HEK293 (cell line): ENCODE results near the gene NEK10.

Experiments used
- CTCF ChIA-PET: fragments of 350-600 bp; formaldehyde crosslinking; extraction: SDS; loops from one replicate; lab custom pipeline; 2021; ENCODE audit warnings: antibody characterized with exemption; lab: Yijun Ruan, JAX
- POLR2A ChIA-PET: fragments of 300-600 bp; formaldehyde crosslinking; extraction: SDS; loops from one replicate; lab custom pipeline; 2020; ENCODE audit warnings: antibody characterized with exemption, inconsistent platforms; lab: Yijun Ruan, JAX
- H3K27ac ChIP-seq: fragments of 200-500 bp; sonication (Bioruptor generic); 2 replicates; pipeline ENCODE4 v1.5.1; 2014; ENCODE audit warnings: low read depth, low read length, control low read depth, inconsistent platforms; ENCODE audit errors: extremely low read depth
- H3K36me3 ChIP-seq, 2 experiments: fragments of 200-500 bp in 1 of 2; sonication (Bioruptor generic) in 1 of 2; 1 replicate in 1 of 2; 2 replicates in 1 of 2; pipeline ENCODE4 v1.5.1; 2014 to 2017; ENCODE audit warnings: inconsistent platforms in 2 of 2, low read length in 2 of 2; ENCODE audit not compliant: control insufficient read depth in 2 of 2, insufficient read depth in 1 of 2
- H3K4me1 ChIP-seq: fragments of 200-500 bp; sonication (Bioruptor generic); 2 replicates; pipeline ENCODE4 v1.5.1; 2014; ENCODE audit warnings: mild to moderate bottlenecking, low read length, inconsistent platforms; ENCODE audit not compliant: control insufficient read depth, insufficient read depth
- H3K4me3 ChIP-seq: 2 replicates; pipeline ENCODE4 v1.5.1; 2011; ENCODE audit warnings: low read depth, mild to moderate bottlenecking, control low read depth, low read length, moderate library complexity
- H3K9me3 ChIP-seq: fragments of 200-500 bp; sonication (Bioruptor generic); 2 replicates; pipeline ENCODE4 v1.5.1; 2014; ENCODE audit warnings: low read depth, low read length, inconsistent platforms; ENCODE audit not compliant: control insufficient read depth, insufficient read depth
- GLI2 ChIP-seq: fragments of 450-650 bp; formaldehyde crosslinking; IDR thresholded peaks from 2 replicates; pipeline ENCODE4; 2017; ENCODE audit warnings: missing biosample characterization, missing genetic modification characterization, low read depth, borderline replicate concordance
- PRDM2 ChIP-seq: fragments of 450-650 bp; formaldehyde crosslinking; IDR thresholded peaks from 2 replicates; pipeline ENCODE4 v1.5.1; 2016; ENCODE audit warnings: missing biosample characterization, missing genetic modification characterization, borderline replicate concordance
- PRDM4 ChIP-seq: fragments of 450-650 bp; formaldehyde crosslinking; IDR thresholded peaks from 2 replicates; pipeline ENCODE4 v1.5.1; 2017; ENCODE audit warnings: missing biosample characterization, missing genetic modification characterization
- PRDM6 ChIP-seq: fragments of 450-650 bp; formaldehyde crosslinking; IDR thresholded peaks from 2 replicates; pipeline ENCODE4 v1.5.1; 2017; ENCODE audit warnings: missing biosample characterization, missing genetic modification characterization
- SP7 ChIP-seq: fragments of 450-650 bp; formaldehyde crosslinking; IDR thresholded peaks from 2 replicates; pipeline ENCODE4 v1.5.1; 2016; ENCODE audit warnings: missing biosample characterization, missing genetic modification characterization
- WT1 ChIP-seq: fragments of 450-650 bp; formaldehyde crosslinking; IDR thresholded peaks from 2 replicates; pipeline ENCODE4 v1.5.1; 2016; ENCODE audit warnings: missing biosample characterization, missing genetic modification characterization
- ZBTB26 ChIP-seq: fragments of 450-650 bp; formaldehyde crosslinking; optimal IDR thresholded peaks from 2 replicates; pipeline ENCODE3; 2016; ENCODE audit warnings: missing biosample characterization, mild to moderate bottlenecking, missing genetic modification characterization
- ZBTB48 ChIP-seq: fragments of 450-650 bp; formaldehyde crosslinking; IDR thresholded peaks from 2 replicates; pipeline ENCODE4 v1.5.1; 2016; ENCODE audit warnings: missing biosample characterization, missing genetic modification characterization
- ZFP37 ChIP-seq: fragments of 450-650 bp; formaldehyde crosslinking; IDR thresholded peaks from 2 replicates; pipeline ENCODE4 v1.5.1; 2016; ENCODE audit warnings: missing biosample characterization, missing genetic modification characterization
- ZNF146 ChIP-seq: fragments of 450-650 bp; formaldehyde crosslinking; IDR thresholded peaks from 2 replicates; pipeline ENCODE4 v1.5.1; 2016; ENCODE audit warnings: missing biosample characterization, missing genetic modification characterization
- ZNF302 ChIP-seq: fragments of 450-650 bp; formaldehyde crosslinking; IDR thresholded peaks from 2 replicates; pipeline ENCODE4 v1.5.1; 2016; ENCODE audit warnings: missing biosample characterization, missing genetic modification characterization, low read depth
- ZNF426 ChIP-seq: fragments of 450-650 bp; formaldehyde crosslinking; IDR thresholded peaks from 2 replicates; pipeline ENCODE4 v1.5.1; 2017; ENCODE audit warnings: missing biosample characterization, missing genetic modification characterization, mild to moderate bottlenecking, inconsistent platforms, moderate library complexity
- ZNF433 ChIP-seq: fragments of 450-650 bp; formaldehyde crosslinking; IDR thresholded peaks from 2 replicates; pipeline ENCODE4 v1.5.1; 2016; ENCODE audit warnings: missing biosample characterization, missing genetic modification characterization, low read depth
- ZNF623 ChIP-seq: fragments of 450-650 bp; formaldehyde crosslinking; IDR thresholded peaks from 2 replicates; pipeline ENCODE4 v1.5.1; 2016; ENCODE audit warnings: missing biosample characterization, missing genetic modification characterization
- ZNF830 ChIP-seq: fragments of 450-650 bp; IDR thresholded peaks from 2 replicates; pipeline ENCODE4 v1.5.0; 2018; ENCODE audit warnings: missing biosample characterization, missing genetic modification characterization, low read depth, mild to moderate bottlenecking, moderate library complexity

Gene NEK10

GRCh38 chr3:27110020-27110419 lies 259.2 kb downstream of the NEK10 start:
- Histone ChIP-seq H3K4me1 (no peaks in the 10 kb centered on the region), H3K4me3 (no peak overlapping the region), H3K27ac (no peak overlapping the region), H3K36me3 (no peaks in the 10 kb centered on the region), H3K9me3 (no peaks in the 10 kb centered on the region)
- ChIA-PET CTCF (no interaction called here), POLR2A (no interaction called here)
- TF ChIP-seq ZNF830 (tag by site-specific recombination) (no peak), WT1 (tag by site-specific recombination) (no peak), GLI2 (no peak), ZNF623 (no peak), ZBTB48 (no peak), ZNF433 (tag by site-specific recombination) (no peak), PRDM2 (no peak)

- H3K4me1 ChIP-seq = no peaks in the 10 kb centered on the region
- H3K36me3 ChIP-seq = no peaks in the 10 kb centered on the region
- no peak overlapping the region for H3K4me3 ChIP-seq
- no peak for TF ChIP-seq ZNF426
- no peak for TF ChIP-seq ZFP37 (tag by site-specific recombination)
- no peak for TF ChIP-seq ZBTB26 (tag by site-specific recombination)
- no peak for TF ChIP-seq SP7 (tag by site-specific recombination)
- no peak for TF ChIP-seq ZNF302 (tag by site-specific recombination)
- no peak for TF ChIP-seq PRDM6
- TF ChIP-seq PRDM4 = no peak
- TF ChIP-seq ZNF146 (tag by site-specific recombination) = no peak
- ChIA-PET CTCF (no interaction called here), POLR2A (no interaction called here)
- no peaks in the 10 kb centered on the region for H3K9me3 ChIP-seq
- H3K27ac ChIP-seq = no peak overlapping the region
Measured at GRCh38 chr3:27108322-27108721, 260.9 kb downstream of the NEK10 start.
